ENCODE measurements around the gene DNAJC30.
"Not testable (repeated sequence)": the region's sequence is repeated elsewhere in the genome, so short reads cannot be mapped to it uniquely, and the experiment has no call there.

Gene DNAJC30

DNA sequence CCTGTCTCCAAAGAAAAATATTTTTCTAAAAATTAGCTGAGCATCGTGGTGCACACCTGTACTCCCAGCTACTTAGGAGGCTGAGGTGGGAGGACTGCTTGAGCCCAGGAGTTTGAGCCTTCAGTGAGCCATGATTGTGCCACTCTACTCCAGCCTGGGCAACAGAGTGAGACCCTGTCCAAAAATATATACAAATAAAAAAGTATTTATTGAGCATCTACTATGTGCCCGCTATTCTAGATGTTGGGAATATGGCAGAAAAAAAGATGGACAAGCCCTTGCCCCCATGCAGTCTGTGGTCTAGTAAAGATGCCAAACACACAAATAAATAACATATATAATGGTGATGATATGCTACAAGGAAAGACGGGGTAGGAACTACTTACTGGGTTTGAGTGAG, 40.6 kb upstream of the DNAJC30 start:
- Histone ChIP-seq H3K4ac (ENCODE audit: low read depth, low read length) (no peak overlapping the region), H3K79me2 (ENCODE audit: control insufficient read depth, insufficient read depth, low read length) (no peaks in the 10 kb centered on the region), H4K5ac (ENCODE audit: low read length) (no peak overlapping the region), H2AK5ac (ENCODE audit: low read length) (no peak overlapping the region), H2BK15ac (replicated peaks; ENCODE audit: low read depth) (no peak overlapping the region), H3K4me3 (ENCODE audit: low read length) (no peak overlapping the region), H2BK120ac (ENCODE audit: low read depth, low read length) (no peak overlapping the region), H3K4me1 (ENCODE audit: control insufficient read depth, low read depth, low read length) (no peaks in the 10 kb centered on the region), H3K23ac (ENCODE audit: low read length) (no peak overlapping the region), H3K27me3 (ENCODE audit: insufficient read depth, low read length, poor library complexity) (peaks cover 2% of the 10 kb centered on the region), H3K9ac (ENCODE audit: low read length) (no peak overlapping the region), H3K4me2 (ENCODE audit: low read length) (no peak overlapping the region), H4K8ac (ENCODE audit: low read depth, low read length) (no peak overlapping the region), H3K36me3 (ENCODE audit: control insufficient read depth, insufficient read depth, low read length) (no peaks in the 10 kb centered on the region), H3K18ac (ENCODE audit: low read length) (no peak overlapping the region), H2BK5ac (ENCODE audit: low read length) (no peak overlapping the region), H3K56ac (ENCODE audit: low read length) (no peak overlapping the region), H3K79me1 (ENCODE audit: low read length) (no peaks in the 10 kb centered on the region), H3K27ac (ENCODE audit: low read depth, low read length) (no peak overlapping the region)
- DNase-seq = no peak
- no CpG with 5 or more reads among the region's 3 CpGs for WGBS (ENCODE audit: extremely low coverage, insufficient coverage, low lambda C conversion rate)

DNA sequence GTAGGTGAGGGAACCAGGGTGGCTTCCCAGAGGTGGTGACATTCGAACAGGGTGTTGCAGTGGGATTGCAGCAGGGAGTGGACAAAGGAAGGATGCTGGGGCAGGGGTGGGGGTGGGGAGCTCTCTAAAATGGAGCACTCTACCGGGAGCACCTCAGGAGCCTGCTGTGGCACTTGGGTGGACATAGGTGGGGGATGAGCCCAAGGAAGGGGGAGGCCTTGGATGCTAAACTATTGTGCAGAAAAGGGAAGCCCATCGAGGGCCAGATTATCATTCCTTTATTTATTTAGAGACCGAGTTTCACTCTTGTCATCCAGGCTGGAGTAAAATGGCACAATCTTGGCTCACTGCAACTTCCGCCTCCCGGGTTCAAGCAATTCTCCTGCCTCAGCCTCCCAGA, 39.5 kb upstream of the DNAJC30 start:
- H3K9ac ChIP-seq (ENCODE audit: low read length) = no peak overlapping the region
- no peak for DNase-seq
- H3K79me1 ChIP-seq (ENCODE audit: low read length) = no peaks in the 10 kb centered on the region
- H2AK5ac ChIP-seq (ENCODE audit: low read length) = no peak overlapping the region
- peaks cover 2% of the 10 kb centered on the region for H3K27me3 ChIP-seq (ENCODE audit: insufficient read depth, low read length, poor library complexity)
- no peak overlapping the region for H3K27ac ChIP-seq (ENCODE audit: low read depth, low read length)
- no peak overlapping the region for H3K23ac ChIP-seq (ENCODE audit: low read length)
- H3K4me1 ChIP-seq (ENCODE audit: control insufficient read depth, low read depth, low read length) = no peaks in the 10 kb centered on the region
- no peaks in the 10 kb centered on the region for H3K79me2 ChIP-seq (ENCODE audit: control insufficient read depth, insufficient read depth, low read length)
- H3K18ac ChIP-seq (ENCODE audit: low read length) = no peak overlapping the region
- no peak overlapping the region for H2BK15ac ChIP-seq (replicated peaks; ENCODE audit: low read depth)
- H3K4me2 ChIP-seq (ENCODE audit: low read length) = no peak overlapping the region
- H3K56ac ChIP-seq (ENCODE audit: low read length) = no peak overlapping the region
- H3K4me3 ChIP-seq (ENCODE audit: low read length) = no peak overlapping the region
- H3K4ac ChIP-seq (ENCODE audit: low read depth, low read length) = no peak overlapping the region
- no peak overlapping the region for H2BK120ac ChIP-seq (ENCODE audit: low read depth, low read length)
- no peak overlapping the region for H4K8ac ChIP-seq (ENCODE audit: low read depth, low read length)
- no peak overlapping the region for H2BK5ac ChIP-seq (ENCODE audit: low read length)
- no peaks in the 10 kb centered on the region for H3K36me3 ChIP-seq (ENCODE audit: control insufficient read depth, insufficient read depth, low read length)
- WGBS (ENCODE audit: extremely low coverage, insufficient coverage, low lambda C conversion rate) = no CpG with 5 or more reads among the region's 6 CpGs
- H4K5ac ChIP-seq (ENCODE audit: low read length) = no peak overlapping the region

DNA sequence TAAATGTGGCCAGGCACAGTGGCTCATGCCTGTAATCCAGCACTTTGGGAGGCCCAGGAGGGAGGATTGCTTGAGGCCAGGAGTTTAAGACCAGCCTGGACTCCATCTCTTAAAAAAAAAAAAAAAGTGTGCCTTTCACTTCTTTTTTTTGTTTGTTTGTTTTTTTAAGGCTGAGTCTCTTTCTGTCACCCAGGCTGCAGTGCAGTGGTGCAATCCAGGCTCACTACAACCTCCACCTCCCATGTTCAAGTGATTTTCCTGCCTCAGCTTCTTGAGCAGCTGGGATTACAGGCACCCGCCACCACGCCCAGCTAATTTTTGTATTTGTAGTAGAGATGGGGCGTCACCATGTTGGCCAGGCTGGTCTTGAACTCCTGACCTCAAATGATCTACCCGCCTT, 38.9 kb upstream of the DNAJC30 start:
- not testable (repeated sequence) for H2BK5ac ChIP-seq (ENCODE audit: low read length); DNase-seq; H3K27me3 ChIP-seq (ENCODE audit: insufficient read depth, low read length, poor library complexity); H4K8ac ChIP-seq (ENCODE audit: low read depth, low read length); H3K27ac ChIP-seq (ENCODE audit: low read depth, low read length); H2AK5ac ChIP-seq (ENCODE audit: low read length); H3K4me1 ChIP-seq (ENCODE audit: control insufficient read depth, low read depth, low read length); H3K9ac ChIP-seq (ENCODE audit: low read length); H3K79me1 ChIP-seq (ENCODE audit: low read length); H2BK120ac ChIP-seq (ENCODE audit: low read depth, low read length); H3K4me2 ChIP-seq (ENCODE audit: low read length); H3K4ac ChIP-seq (ENCODE audit: low read depth, low read length); H3K4me3 ChIP-seq (ENCODE audit: low read length); H3K56ac ChIP-seq (ENCODE audit: low read length); H3K18ac ChIP-seq (ENCODE audit: low read length); H3K23ac ChIP-seq (ENCODE audit: low read length); H3K36me3 ChIP-seq (ENCODE audit: control insufficient read depth, insufficient read depth, low read length); H3K79me2 ChIP-seq (ENCODE audit: control insufficient read depth, insufficient read depth, low read length); H4K5ac ChIP-seq (ENCODE audit: low read length); H2BK15ac ChIP-seq (replicated peaks; ENCODE audit: low read depth)
- no CpG with 5 or more reads among the region's 4 CpGs for WGBS (ENCODE audit: extremely low coverage, insufficient coverage, low lambda C conversion rate)

DNA sequence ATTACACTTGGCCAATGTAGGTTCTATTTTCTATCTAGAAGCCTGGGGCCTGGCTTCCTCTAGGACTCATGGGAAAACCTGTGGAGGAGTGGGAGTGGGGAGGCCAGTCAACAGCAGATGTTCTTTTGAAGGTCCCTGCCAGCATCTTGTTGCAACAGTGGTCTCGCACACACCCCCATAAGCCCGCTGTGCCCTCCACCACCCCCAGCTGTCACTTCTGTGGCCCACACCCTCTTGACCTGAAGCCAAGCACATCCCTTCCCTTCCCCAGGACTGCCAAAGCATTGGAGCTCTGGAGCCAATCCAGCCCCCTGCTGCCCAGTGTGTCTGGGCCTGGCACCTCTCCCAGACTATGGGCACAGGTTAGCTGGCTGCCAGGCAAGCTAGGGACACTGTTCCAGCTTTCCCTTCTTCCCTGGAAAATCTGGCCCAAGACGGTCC, 38.1 kb upstream of the DNAJC30 start:
- Histone ChIP-seq H2BK15ac (replicated peaks; ENCODE audit: low read depth) (no peak overlapping the region), H3K9ac (ENCODE audit: low read length) (no peak overlapping the region), H2BK120ac (ENCODE audit: low read depth, low read length) (no peak overlapping the region), H3K23ac (ENCODE audit: low read length) (no peak overlapping the region), H3K56ac (ENCODE audit: low read length) (no peak overlapping the region), H3K79me1 (ENCODE audit: low read length) (no peaks in the 10 kb centered on the region), H3K18ac (ENCODE audit: low read length) (no peak overlapping the region), H3K27me3 (ENCODE audit: insufficient read depth, low read length, poor library complexity) (peaks cover 2% of the 10 kb centered on the region), H3K4ac (ENCODE audit: low read depth, low read length) (no peak overlapping the region), H4K8ac (ENCODE audit: low read depth, low read length) (no peak overlapping the region), H3K36me3 (ENCODE audit: control insufficient read depth, insufficient read depth, low read length) (no peaks in the 10 kb centered on the region), H3K4me1 (ENCODE audit: control insufficient read depth, low read depth, low read length) (no peaks in the 10 kb centered on the region), H4K5ac (ENCODE audit: low read length) (no peak overlapping the region), H2AK5ac (ENCODE audit: low read length) (no peak overlapping the region), H3K4me3 (ENCODE audit: low read length) (no peak overlapping the region), H2BK5ac (ENCODE audit: low read length) (no peak overlapping the region), H3K79me2 (ENCODE audit: control insufficient read depth, insufficient read depth, low read length) (no peaks in the 10 kb centered on the region), H3K4me2 (ENCODE audit: low read length) (no peak overlapping the region), H3K27ac (ENCODE audit: low read depth, low read length) (no peak overlapping the region)
- DNase-seq = no peak
- no CpG with 5 or more reads among the region's 3 CpGs for WGBS (ENCODE audit: extremely low coverage, insufficient coverage, low lambda C conversion rate)

DNA sequence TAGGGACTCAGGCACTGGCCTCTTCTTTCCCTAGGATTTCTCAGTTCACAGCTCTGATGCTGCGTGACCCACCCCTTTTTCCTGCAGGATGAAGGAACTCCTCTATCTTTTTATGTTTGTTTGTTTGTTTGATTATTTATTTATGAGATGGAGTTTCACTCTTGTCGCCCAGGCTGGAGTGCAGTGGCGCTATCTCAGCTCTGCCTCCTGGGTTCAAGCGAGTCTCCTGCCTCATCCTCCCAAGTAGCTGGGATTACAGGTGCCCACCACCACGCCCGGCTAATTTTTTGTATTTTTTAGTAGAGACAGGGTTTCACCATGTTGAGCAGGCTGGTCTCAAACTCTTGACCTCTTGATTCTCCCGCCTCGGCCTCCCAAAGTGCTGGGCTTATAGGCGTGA, 37.2 kb upstream of the DNAJC30 start:
- H3K79me1 ChIP-seq (ENCODE audit: low read length); H3K18ac ChIP-seq (ENCODE audit: low read length); H3K56ac ChIP-seq (ENCODE audit: low read length); H4K8ac ChIP-seq (ENCODE audit: low read depth, low read length); H3K4me1 ChIP-seq (ENCODE audit: control insufficient read depth, low read depth, low read length); H3K23ac ChIP-seq (ENCODE audit: low read length); H3K4ac ChIP-seq (ENCODE audit: low read depth, low read length); H3K36me3 ChIP-seq (ENCODE audit: control insufficient read depth, insufficient read depth, low read length); H2BK120ac ChIP-seq (ENCODE audit: low read depth, low read length); H2BK5ac ChIP-seq (ENCODE audit: low read length); H2AK5ac ChIP-seq (ENCODE audit: low read length); DNase-seq; H4K5ac ChIP-seq (ENCODE audit: low read length); H3K27ac ChIP-seq (ENCODE audit: low read depth, low read length); H3K4me3 ChIP-seq (ENCODE audit: low read length); H3K79me2 ChIP-seq (ENCODE audit: control insufficient read depth, insufficient read depth, low read length); H2BK15ac ChIP-seq (replicated peaks; ENCODE audit: low read depth); H3K4me2 ChIP-seq (ENCODE audit: low read length); H3K27me3 ChIP-seq (ENCODE audit: insufficient read depth, low read length, poor library complexity); H3K9ac ChIP-seq (ENCODE audit: low read length): not testable (repeated sequence)
- no CpG with 5 or more reads among the region's 9 CpGs for WGBS (ENCODE audit: extremely low coverage, insufficient coverage, low lambda C conversion rate)

DNA sequence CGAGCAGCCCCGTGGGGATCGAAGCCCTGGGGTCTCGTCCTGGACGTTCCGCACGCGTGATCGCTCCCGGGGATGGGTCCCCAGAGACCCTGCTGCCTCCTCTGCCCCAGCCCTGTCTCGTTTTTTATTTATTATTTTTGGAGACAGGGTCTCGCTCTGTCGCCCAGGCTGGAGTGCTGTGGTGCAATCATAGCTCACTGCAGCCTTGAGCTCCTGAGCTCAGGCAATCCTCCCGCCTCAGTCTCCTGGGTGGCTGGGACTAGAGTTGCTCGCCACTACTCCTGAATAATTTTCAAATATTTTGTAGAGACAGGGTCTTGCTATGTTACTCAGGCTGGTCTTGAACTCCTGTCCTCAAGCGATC, 36.5 kb upstream of the DNAJC30 start:
- Histone ChIP-seq H2AK5ac (ENCODE audit: low read length) (no peak overlapping the region), H3K9ac (ENCODE audit: low read length) (no peak overlapping the region), H3K4ac (ENCODE audit: low read depth, low read length) (no peak overlapping the region), H3K18ac (ENCODE audit: low read length) (no peak overlapping the region), H2BK120ac (ENCODE audit: low read depth, low read length) (no peak overlapping the region), H3K4me3 (ENCODE audit: low read length) (no peak overlapping the region), H3K27ac (ENCODE audit: low read depth, low read length) (no peak overlapping the region), H2BK15ac (replicated peaks; ENCODE audit: low read depth) (no peak overlapping the region), H3K4me1 (ENCODE audit: control insufficient read depth, low read depth, low read length) (no peaks in the 10 kb centered on the region), H3K79me1 (ENCODE audit: low read length) (no peaks in the 10 kb centered on the region), H2BK5ac (ENCODE audit: low read length) (no peak overlapping the region), H3K79me2 (ENCODE audit: control insufficient read depth, insufficient read depth, low read length) (no peaks in the 10 kb centered on the region), H4K5ac (ENCODE audit: low read length) (no peak overlapping the region), H3K36me3 (ENCODE audit: control insufficient read depth, insufficient read depth, low read length) (no peaks in the 10 kb centered on the region), H4K8ac (ENCODE audit: low read depth, low read length) (no peak overlapping the region), H3K23ac (ENCODE audit: low read length) (no peak overlapping the region), H3K4me2 (ENCODE audit: low read length) (no peak overlapping the region), H3K56ac (ENCODE audit: low read length) (peak overlapping the region; percentile 60), H3K27me3 (ENCODE audit: insufficient read depth, low read length, poor library complexity) (peaks cover 2% of the 10 kb centered on the region)
- no CpG with 5 or more reads among the region's 16 CpGs for WGBS (ENCODE audit: extremely low coverage, insufficient coverage, low lambda C conversion rate)
- no peak for DNase-seq

Data from mesendoderm (in vitro differentiated cells).